HG03103 (cell line): ENCODE measurements around the gene TEC.
"Not testable (repeated sequence)": the region's sequence is repeated elsewhere in the genome, so short reads cannot be mapped to it uniquely, and the experiment has no call there.

ENCODE experiments used
- ATAC-seq: cut with Tn5 transposase; IDR thresholded peaks from one replicate; pipeline ENCODE4 v1.9.1; 2021; ENCODE audit warnings: low read depth; ENCODE audit not compliant: unreplicated experiment

TEC gene

GRCh38 chr4:48243887-48244286, 25.8 kb downstream of the TEC start:
- ATAC-seq: no peak

- no peak for ATAC-seq
Observed at GRCh38 chr4:48243429-48243828, 26.2 kb downstream of the TEC start.

GRCh38 chr4:48242511-48243195, 27.0 kb downstream of the TEC start:
- ATAC-seq: no peak

GRCh38 chr4:48241731-48242130, 27.9 kb downstream of the TEC start:
- ATAC-seq: no peak

GRCh38 chr4:48237996-48238645, 31.5 kb downstream of the TEC start:
- no peak for ATAC-seq

GRCh38 chr4:48235050-48235449, 34.6 kb downstream of the TEC start:
- ATAC-seq: no peak

GRCh38 chr4:48234575-48234974, 35.1 kb downstream of the TEC start:
- no peak for ATAC-seq

- ATAC-seq: no peak
Observed at GRCh38 chr4:48228949-48229348, 40.7 kb downstream of the TEC start.

- no peak for ATAC-seq
Observed at GRCh38 chr4:48227662-48228061, 42.0 kb downstream of the TEC start.

- ATAC-seq: no peak
Observed at GRCh38 chr4:48226199-48226598, 43.4 kb downstream of the TEC start.

- ATAC-seq: no peak
Observed at GRCh38 chr4:48225368-48226141, 44.1 kb downstream of the TEC start.

- no peak for ATAC-seq
Observed at GRCh38 chr4:48224606-48225005, 45.0 kb downstream of the TEC start.

GRCh38 chr4:48223633-48224295, 45.9 kb downstream of the TEC start:
- no peak for ATAC-seq

GRCh38 chr4:48222491-48222890, 47.1 kb downstream of the TEC start:
- no peak for ATAC-seq

- ATAC-seq: not testable (repeated sequence)
Observed at GRCh38 chr4:48219430-48219829, 50.2 kb downstream of the TEC start.

GRCh38 chr4:48216563-48216962, 53.1 kb downstream of the TEC start:
- no peak for ATAC-seq

- no peak for ATAC-seq
Observed at GRCh38 chr4:48215977-48216376, 53.7 kb downstream of the TEC start.

- peak; percentile 84 for ATAC-seq
Observed at GRCh38 chr4:48212165-48212564, 57.5 kb downstream of the TEC start.

- no peak for ATAC-seq
Observed at GRCh38 chr4:48210966-48211328, 58.7 kb downstream of the TEC start.

GRCh38 chr4:48205626-48206025, 64.0 kb downstream of the TEC start:
- ATAC-seq: no peak

- ATAC-seq: no peak
Observed at GRCh38 chr4:48205107-48205506, 64.5 kb downstream of the TEC start.
